Fibroblast of skin of left quadriceps (primary cell): ENCODE results near the gene APOL1.
"Not testable (repeated sequence)": the region's sequence is repeated elsewhere in the genome, so short reads cannot be mapped to it uniquely, and the experiment has no call there.

Source experiments
- DNase-seq, 2 experiments: peaks; one replicate each; pipeline ENCODE4 v3.0.0-alpha.2; 2013; ENCODE audit warnings: low read depth in 2 of 2

The APOL1 gene

GRCh38 chr22:36225333-36225922 lies 27.5 kb upstream of the APOL1 start:
- DNase-seq = no peak

GRCh38 chr22:36226189-36226588 lies 26.7 kb upstream of the APOL1 start:
- no peak for DNase-seq

GRCh38 chr22:36227396-36227795 lies 25.5 kb upstream of the APOL1 start:
- DNase-seq = no peak

GRCh38 chr22:36227806-36228205 lies 25.1 kb upstream of the APOL1 start:
- no peak for DNase-seq

- DNase-seq = not testable (repeated sequence)
Measured at GRCh38 chr22:36228369-36228768, 24.6 kb upstream of the APOL1 start.

GRCh38 chr22:36228944-36229343 lies 24.0 kb upstream of the APOL1 start:
- DNase-seq = no peak

GRCh38 chr22:36229649-36230048 lies 23.3 kb upstream of the APOL1 start:
- not testable (repeated sequence) for DNase-seq

GRCh38 chr22:36231051-36231450 lies 21.9 kb upstream of the APOL1 start:
- not testable (repeated sequence) for DNase-seq

- DNase-seq = no peak
Measured at GRCh38 chr22:36232715-36233401, 20.1 kb upstream of the APOL1 start.

- DNase-seq = no peak
Measured at GRCh38 chr22:36233796-36234195, 19.1 kb upstream of the APOL1 start.

- no peak for DNase-seq
Measured at GRCh38 chr22:36234213-36234612, 18.7 kb upstream of the APOL1 start.

- no peak for DNase-seq
Measured at GRCh38 chr22:36234919-36235318, 18.0 kb upstream of the APOL1 start.

GRCh38 chr22:36235585-36235984 lies 17.3 kb upstream of the APOL1 start:
- no peak for DNase-seq

- DNase-seq = no peak
Measured at GRCh38 chr22:36236388-36237319, 16.3 kb upstream of the APOL1 start.

GRCh38 chr22:36237462-36238372 lies 15.2 kb upstream of the APOL1 start:
- DNase-seq = no peak

- no peak for DNase-seq
Measured at GRCh38 chr22:36238373-36239149, 14.4 kb upstream of the APOL1 start.

GRCh38 chr22:36239150-36239400 lies 13.9 kb upstream of the APOL1 start:
- no peak for DNase-seq

- peak; percentile 81 to 85 for DNase-seq
Measured at GRCh38 chr22:36239401-36240171, 13.3 kb upstream of the APOL1 start, which contains the start of gene APOL2. Gene APOL2 (minus strand): TSS chr22:36239527. CDS start chr22:36233162, 6,365 bp downstream.

GRCh38 chr22:36243986-36244385 lies 8.9 kb upstream of the APOL1 start:
- DNase-seq = no peak
